Peyer's patch (tissue), 4 donors: ENCODE data around the gene PKIG. TPM values are rescaled to one million over a fixed set of nuclear protein-coding genes. Genes with fewer than 3 reads are reported as not detected.

Experiments used
- DNase-seq, 3 donors: peaks; one replicate each; pipeline ENCODE4 v3.0.0-alpha.2; 2017 to 2019
- H3K27ac ChIP-seq, 4 donors: fragments of 200-600 bp; sonication (generic); one replicate each; pipeline ENCODE4 v1.5.1; 2016 to 2019
- H3K27me3 ChIP-seq, 2 donors: fragments of 200-600 bp; sonication (generic); one replicate each; pipeline ENCODE4 v1.5.1; 2019
- H3K36me3 ChIP-seq, 3 donors: fragments of 200-600 bp; sonication (generic); one replicate each; pipeline ENCODE4 v1.5.1; 2016 to 2019
- H3K4me1 ChIP-seq, 4 donors: fragments of 200-600 bp; sonication (generic); one replicate each; pipeline ENCODE4 v1.5.1; 2016 to 2019
- H3K4me3 ChIP-seq, 4 donors: fragments of 200-600 bp; sonication (generic); 1 replicate in 3 of 4; 2 replicates in 1 of 4; pipeline ENCODE4 v1.5.1; 2016 to 2019; ENCODE audit warnings: mild to moderate bottlenecking in 1 of 4
- H3K9me3 ChIP-seq, 4 donors: fragments of 200-600 bp; sonication (generic); one replicate each; pipeline ENCODE4 v1.5.1; 2016 to 2019; ENCODE audit warnings: mild to moderate bottlenecking in 1 of 4
- CTCF ChIP-seq, 6 experiments: fragments of 450-650 bp in 4 of 6; fragments of 200-600 bp in 2 of 6; sonication (generic) in 1 of 6; IDR thresholded peaks; one replicate each; pipeline ENCODE4 v1.5.1; 2017 to 2019; ENCODE audit warnings: antibody characterized with exemption in 6 of 6, mild to moderate bottlenecking in 3 of 6, moderate library complexity in 1 of 6
- POLR2A ChIP-seq, 2 donors: fragments of 450-650 bp; IDR thresholded peaks; one replicate each; pipeline ENCODE4 v1.5.1; 2017; ENCODE audit warnings: antibody characterized with exemption in 2 of 2, mild to moderate bottlenecking in 2 of 2, moderate library complexity in 2 of 2
- total RNA-seq, 4 donors: library from RNA; depleted of rRNA; stranded (reverse); fragments of >200 nt; gene quantifications; one replicate each; pipeline ENCODE4 v1.1.0, GENCODE V29; 2016

PKIG gene
- total RNA-seq, 4 donors from 2014 or later, result 27.9 to 60.2 (median 28.3) TPM

DNA sequence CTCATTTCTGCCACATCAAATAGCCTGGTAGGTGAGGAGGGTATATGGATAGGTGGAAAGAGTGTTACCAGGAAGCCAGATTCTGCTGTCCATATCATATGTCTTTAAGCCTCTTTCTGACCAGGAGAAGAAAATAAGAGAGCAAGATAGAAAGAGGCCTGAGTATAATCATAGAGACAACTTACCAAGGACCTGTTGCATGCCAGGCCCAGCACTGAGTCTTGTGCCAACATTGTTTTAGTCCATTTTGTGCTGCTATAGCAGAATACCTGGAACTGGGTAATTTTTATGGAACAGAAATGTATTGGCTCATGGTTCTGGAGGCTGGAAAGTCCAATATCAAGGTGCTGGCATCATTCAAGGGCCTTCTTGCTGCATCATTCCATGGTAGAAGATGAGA, 76.4 kb downstream of the PKIG start:
- no peak for DNase-seq
- H3K4me1 ChIP-seq, result no peaks in the 10 kb centered on the region
- no peak for TF ChIP-seq CTCF (IDR thresholded peaks at IDR 0.05)
- no peak overlapping the region for H3K27ac ChIP-seq
- no peaks in the 10 kb centered on the region for H3K27me3 ChIP-seq
- no peak overlapping the region for H3K4me3 ChIP-seq
- H3K36me3 ChIP-seq, result no peaks in the 10 kb centered on the region
- no peaks in the 10 kb centered on the region for H3K9me3 ChIP-seq

DNA sequence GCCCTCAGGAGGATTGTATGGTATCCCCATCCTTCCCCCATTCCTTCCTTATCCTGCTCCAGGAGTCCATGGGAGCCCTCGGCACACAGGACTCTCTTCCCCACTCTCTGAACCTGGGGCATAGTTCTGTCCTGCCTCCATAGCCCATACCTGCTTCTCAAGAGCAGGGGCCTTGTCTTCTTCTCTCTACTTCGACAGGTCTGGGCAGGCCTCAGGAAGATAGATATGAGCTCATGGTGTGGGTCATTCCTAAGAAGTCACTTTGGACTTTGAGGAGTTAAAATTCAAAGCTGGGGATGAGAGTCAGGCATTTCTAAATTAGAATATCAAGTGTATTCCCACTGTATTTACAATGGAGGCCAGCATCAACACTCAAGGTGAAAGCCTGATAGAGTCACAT, 77.6 kb downstream of the PKIG start:
- no peak for TF ChIP-seq CTCF (IDR thresholded peaks at IDR 0.05)
- TF ChIP-seq POLR2A (IDR thresholded peaks at IDR 0.05), result no peak
- no peak for DNase-seq
- H3K9me3 ChIP-seq, result no peaks in the 10 kb centered on the region
- no peak overlapping the region for H3K4me3 ChIP-seq
- H3K27me3 ChIP-seq, result no peaks in the 10 kb centered on the region
- no peaks in the 10 kb centered on the region for H3K36me3 ChIP-seq
- no peaks in the 10 kb centered on the region for H3K4me1 ChIP-seq
- no peak overlapping the region for H3K27ac ChIP-seq

DNA sequence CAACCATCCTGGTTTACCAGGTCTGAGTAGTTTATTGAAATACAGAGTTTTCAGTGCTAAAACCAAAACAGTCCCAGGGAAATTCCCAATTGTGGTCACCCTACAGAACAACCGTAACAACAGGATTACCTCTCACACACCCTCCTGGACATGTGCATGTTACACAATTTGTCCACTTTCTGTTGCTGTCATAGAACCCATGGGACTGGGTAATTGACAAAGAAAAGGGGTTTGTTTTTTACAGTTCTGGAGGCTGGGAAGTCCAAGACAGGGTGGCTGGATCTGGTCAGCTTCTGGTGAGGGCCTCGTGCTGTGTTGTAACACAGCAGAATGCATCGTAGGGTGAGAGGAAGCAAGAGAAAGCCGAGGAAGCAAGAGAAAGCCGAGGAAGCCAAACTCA, 78.2 kb downstream of the PKIG start:
- no peak overlapping the region for H3K27ac ChIP-seq
- H3K9me3 ChIP-seq, result no peaks in the 10 kb centered on the region
- H3K4me3 ChIP-seq, result no peak overlapping the region
- no peaks in the 10 kb centered on the region for H3K27me3 ChIP-seq
- TF ChIP-seq CTCF (IDR thresholded peaks at IDR 0.05) (no peak), POLR2A (IDR thresholded peaks at IDR 0.05) (no peak)
- H3K36me3 ChIP-seq, result no peaks in the 10 kb centered on the region
- H3K4me1 ChIP-seq, result no peaks in the 10 kb centered on the region
- no peak for DNase-seq

DNA sequence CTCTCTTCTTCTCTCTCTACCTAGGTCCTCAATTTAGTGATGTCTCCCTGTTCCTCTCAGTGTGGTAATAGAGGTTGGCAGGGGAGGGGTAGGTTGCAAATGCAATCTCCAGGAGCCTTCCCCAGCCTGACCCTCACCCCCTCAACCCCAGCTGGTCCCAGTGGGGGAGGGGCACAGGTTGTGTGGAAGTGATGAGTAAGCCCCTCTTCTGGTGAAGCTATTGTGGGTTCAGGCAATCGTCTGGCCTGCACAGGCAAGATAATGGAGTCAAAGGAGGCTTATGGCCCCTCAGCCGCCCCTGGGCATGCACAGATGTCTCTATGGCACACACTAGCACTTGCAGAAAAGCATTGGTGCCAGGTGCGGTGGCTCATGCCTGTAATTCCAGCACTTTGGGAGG, 79.9 kb downstream of the PKIG start:
- no peaks in the 10 kb centered on the region for H3K36me3 ChIP-seq
- no peak overlapping the region for H3K27ac ChIP-seq
- no peaks in the 10 kb centered on the region for H3K27me3 ChIP-seq
- no peak for DNase-seq
- H3K4me1 ChIP-seq, result no peaks in the 10 kb centered on the region
- no peak overlapping the region for H3K4me3 ChIP-seq
- H3K9me3 ChIP-seq, result no peaks in the 10 kb centered on the region
- TF ChIP-seq POLR2A (IDR thresholded peaks at IDR 0.05), result no peak
- TF ChIP-seq CTCF (IDR thresholded peaks at IDR 0.05), result no peak

DNA sequence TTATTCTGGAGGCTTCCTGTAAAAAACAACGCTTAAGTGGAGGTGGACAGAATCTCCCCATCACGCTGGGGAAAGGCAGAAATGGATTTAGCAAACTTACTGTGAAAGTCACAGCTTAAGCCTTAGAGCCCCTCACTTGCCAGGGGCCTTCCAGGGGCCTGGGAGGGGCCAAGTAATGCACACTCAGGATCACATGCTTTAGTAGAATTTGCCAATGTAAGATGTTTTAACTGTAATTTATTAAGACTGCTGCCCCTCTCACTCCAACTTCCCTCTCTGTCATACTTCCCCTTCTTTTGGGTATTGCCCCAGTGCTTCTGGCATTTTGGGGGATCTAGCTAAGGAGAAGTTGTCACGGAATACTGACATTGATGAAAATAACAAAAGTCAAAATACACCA, 81.8 kb downstream of the PKIG start:
- Histone ChIP-seq H3K27ac (no peak overlapping the region), H3K36me3 (no peaks in the 10 kb centered on the region), H3K4me1 (no peaks in the 10 kb centered on the region), H3K27me3 (no peaks in the 10 kb centered on the region), H3K9me3 (no peaks in the 10 kb centered on the region), H3K4me3 (no peak overlapping the region)
- TF ChIP-seq CTCF (IDR thresholded peaks at IDR 0.05) (no peak), POLR2A (IDR thresholded peaks at IDR 0.05) (no peak)
- no peak for DNase-seq

DNA sequence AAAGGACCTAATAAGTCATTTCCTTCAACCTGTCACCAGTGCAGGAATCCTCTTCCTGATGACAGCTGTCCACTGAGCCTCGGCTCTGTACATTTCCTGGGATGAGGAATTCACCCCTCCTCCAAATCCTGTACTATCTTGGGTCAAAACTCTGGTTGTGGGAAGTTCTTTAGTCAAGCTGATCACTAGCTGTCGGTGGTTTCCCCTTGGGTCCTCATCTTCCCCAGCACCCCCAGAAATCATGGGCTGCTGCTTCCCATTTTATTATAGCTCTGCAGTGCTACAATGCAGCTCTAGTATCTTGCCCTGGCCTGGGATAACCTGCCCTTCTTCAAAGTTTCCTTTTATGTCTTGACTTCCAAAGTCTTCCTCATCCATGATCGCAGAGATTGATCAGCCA, 83.7 kb downstream of the PKIG start:
- TF ChIP-seq CTCF (IDR thresholded peaks at IDR 0.05) (no peak), POLR2A (IDR thresholded peaks at IDR 0.05) (no peak)
- no peak for DNase-seq
- no peak overlapping the region for H3K27ac ChIP-seq
- peaks cover 0 to 5% (median 0%) of the 10 kb centered on the region in 4 donors for H3K4me1 ChIP-seq
- no peaks in the 10 kb centered on the region for H3K9me3 ChIP-seq
- H3K4me3 ChIP-seq, result no peak overlapping the region
- no peaks in the 10 kb centered on the region for H3K36me3 ChIP-seq
- no peaks in the 10 kb centered on the region for H3K27me3 ChIP-seq
